ENCODE results near the gene RHOBTB1.

- TF ChIP-seq CTCF (IDR thresholded peaks at IDR 0.05) (no peak), EZH2 (IDR thresholded peaks at IDR 0.05) (no peak), EZH2phosphoT487 (IDR thresholded peaks at IDR 0.05) (no peak)
Measured at GRCh38 chr10:60821656-60822055, 122.3 kb downstream of the RHOBTB1 start.
